Kidney capillary endothelial cell (primary cell): ENCODE measurements around the gene NUDT9.
"Not testable (repeated sequence)": the region's sequence is repeated elsewhere in the genome, so short reads cannot be mapped to it uniquely, and the experiment has no call there.

Experiments used
- DNase-seq: peaks from one replicate; pipeline ENCODE4 v3.0.0-alpha.2; 2018; ENCODE audit warnings: low spot score

NUDT9 gene

GRCh38 chr4:87409420-87409939, 12.9 kb upstream of the NUDT9 start:
- DNase-seq, result no peak

DNA sequence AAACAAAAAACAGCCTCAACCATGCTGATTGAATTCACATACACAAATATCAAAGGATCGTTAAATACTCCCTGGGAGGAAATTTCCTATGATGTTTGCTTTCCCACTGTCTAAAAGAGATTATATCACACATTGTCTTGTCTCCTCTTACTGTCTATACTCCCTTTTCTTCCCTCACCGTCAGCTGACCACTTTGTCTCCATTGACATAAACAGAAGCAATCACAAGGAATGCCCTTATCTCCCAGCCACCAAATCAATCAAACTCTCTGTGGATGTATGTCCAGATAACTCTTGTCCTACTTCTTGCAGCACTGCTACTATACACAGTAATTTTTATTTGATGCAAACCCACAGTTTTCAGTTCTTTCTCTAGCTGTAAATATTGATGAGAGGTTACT, 12.2 kb upstream of the NUDT9 start:
- DNase-seq, result no peak

GRCh38 chr4:87410679-87411078, 11.7 kb upstream of the NUDT9 start:
- DNase-seq, result no peak

GRCh38 chr4:87414816-87415215, 7.6 kb upstream of the NUDT9 start:
- DNase-seq, result no peak

DNA sequence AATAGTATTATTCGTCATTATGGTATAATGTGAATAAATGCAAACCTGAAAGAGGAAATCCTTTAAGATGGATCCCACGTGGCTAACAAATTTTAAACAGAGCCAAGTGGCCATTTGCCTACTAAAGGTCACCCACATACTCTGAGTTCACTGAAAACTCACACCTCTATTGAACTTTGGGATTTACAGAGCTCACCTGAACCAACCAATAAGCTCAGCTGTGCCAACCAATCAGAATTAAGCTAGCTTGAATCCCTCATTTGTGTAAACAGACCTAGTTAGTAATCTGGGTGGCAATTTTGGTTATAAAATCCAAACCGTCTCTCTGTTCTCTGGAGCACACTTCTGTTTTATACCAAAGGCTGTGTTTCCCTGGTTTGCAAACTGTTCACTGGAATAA, 5.4 kb upstream of the NUDT9 start:
- DNase-seq, result no peak

- not testable (repeated sequence) for DNase-seq
These were observed 4.0 kb upstream of the NUDT9 start for GRCh38 chr4:87418410-87418809.

DNA sequence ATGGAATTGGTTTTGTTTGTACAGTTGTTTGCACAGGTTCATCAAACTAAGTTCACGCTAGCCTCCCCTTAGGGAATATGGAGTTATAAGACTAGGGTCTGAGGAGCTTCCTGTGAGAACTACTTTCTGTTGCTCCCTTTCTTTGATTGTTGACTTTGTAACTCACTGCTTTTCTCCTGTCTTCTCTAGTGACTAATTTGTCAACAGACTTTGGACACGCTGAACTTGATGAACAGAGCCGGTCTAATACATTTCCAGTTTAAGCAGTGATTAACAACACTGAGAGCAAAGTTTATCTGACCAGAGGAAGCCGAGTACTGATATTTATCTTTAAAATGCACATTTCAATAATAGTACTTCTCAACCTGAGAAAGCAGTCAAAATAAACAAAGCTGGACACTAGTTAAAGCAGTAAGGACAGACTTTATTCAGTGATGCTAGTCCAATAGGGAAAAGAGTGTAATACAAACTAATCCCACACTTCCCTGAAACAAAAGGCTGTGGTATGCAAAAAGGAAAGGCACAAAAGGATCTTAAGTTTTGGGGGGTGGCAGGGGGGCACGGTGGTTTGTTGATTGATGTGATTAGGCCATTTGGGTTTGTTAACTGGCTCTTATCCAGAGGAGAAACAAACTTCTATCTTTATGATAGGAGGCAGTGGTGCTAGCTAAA, 2.7 kb upstream of the NUDT9 start:
- DNase-seq, result no peak

- no peak for DNase-seq
These were observed 2.0 kb upstream of the NUDT9 start for GRCh38 chr4:87420276-87420830.

GRCh38 chr4:87423317-87424098, 1.1 kb downstream of the NUDT9 start:
- DNase-seq, result no peak

- not testable (repeated sequence) for DNase-seq
These were observed 1.7 kb downstream of the NUDT9 start for GRCh38 chr4:87424099-87424543.

GRCh38 chr4:87425711-87426110, 3.3 kb downstream of the NUDT9 start:
- DNase-seq, result no peak

DNA sequence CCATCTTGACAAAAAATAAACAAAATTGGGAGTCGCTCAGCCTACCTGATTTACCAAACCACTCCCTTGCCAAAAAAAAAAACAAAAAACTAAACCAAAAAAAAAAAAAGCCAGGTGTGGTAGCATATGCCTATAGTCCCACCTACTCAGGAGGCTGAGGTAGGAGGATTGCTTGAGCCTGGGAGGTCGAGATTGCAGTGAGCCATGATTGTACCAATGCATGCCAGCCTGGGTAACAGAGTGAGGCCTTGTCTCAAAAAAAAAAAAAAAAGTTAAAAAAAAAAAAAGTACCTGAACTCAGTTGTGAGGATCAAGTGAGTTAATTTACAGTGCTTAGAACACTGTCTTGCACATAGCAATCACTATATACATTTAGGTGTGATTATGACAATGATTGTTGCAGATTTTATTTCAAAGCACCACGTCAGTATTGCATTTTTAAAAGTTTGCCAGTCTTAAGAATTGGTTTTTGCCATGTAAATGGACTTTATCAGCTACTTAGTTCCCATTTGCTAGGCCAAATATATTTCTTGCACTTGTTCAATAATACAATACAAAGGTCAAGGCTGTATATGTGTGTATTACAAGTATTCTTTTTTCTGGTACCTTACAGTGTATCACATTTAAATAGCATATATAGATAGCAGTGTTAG, 4.6 kb downstream of the NUDT9 start:
- DNase-seq, result no peak

DNA sequence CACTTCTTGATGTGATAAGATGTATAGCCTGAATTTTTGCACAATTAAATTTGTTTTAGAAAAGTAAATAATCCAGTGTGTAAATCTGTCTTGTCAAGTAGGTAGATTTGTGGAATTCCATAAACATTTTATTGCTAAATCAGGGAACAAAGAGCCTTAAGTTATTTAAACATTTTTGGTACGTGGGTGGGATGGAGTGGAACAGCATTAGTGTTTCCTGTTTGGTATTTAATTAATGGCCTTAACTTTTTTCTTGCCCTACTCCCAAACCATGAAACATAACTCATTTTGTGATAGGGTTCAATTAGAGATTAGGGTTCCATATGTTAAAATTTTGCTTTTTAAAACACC, 5.1 kb downstream of the NUDT9 start:
- DNase-seq, result no peak

GRCh38 chr4:87428979-87429378, 6.6 kb downstream of the NUDT9 start:
- no peak for DNase-seq

- no peak for DNase-seq
These were observed 7.7 kb downstream of the NUDT9 start for GRCh38 chr4:87430038-87430437.

DNA sequence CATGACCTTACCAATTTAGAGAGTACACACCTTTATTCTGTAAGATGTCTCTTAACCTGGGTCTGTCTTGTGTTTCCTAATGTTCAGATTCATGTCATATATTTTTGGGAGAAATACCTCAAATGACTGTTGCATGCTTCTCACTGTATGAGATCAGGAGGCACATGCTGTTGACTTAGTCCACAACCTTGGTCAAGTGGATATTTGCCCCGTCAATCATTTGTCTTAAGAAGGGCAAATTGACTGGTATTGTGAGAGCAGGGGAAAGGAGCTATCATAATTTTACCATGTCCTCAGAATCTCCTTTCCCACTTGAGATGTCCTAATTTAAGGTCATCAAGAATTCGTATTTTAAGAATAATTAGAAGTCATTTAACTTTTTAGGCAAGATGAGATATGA, 11.0 kb downstream of the NUDT9 start:
- DNase-seq, result no peak

DNA sequence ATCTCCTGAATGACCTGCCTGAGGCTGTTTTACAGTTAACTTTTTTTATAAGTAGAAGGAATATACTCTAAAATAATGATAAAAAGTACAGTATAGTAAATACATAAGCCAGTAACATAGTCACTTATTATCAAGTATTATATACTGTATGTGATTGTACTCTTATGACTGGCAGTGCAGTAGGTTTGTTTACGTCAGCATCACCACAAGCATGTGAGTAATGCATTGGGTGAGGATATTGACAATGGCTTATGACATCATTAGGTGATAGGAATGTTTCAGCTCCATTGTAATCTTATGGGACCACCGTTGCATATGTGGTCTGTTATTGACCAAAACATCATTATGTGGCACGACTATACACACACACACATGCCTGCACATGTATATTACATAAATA, 20.5 kb downstream of the NUDT9 start:
- DNase-seq, result no peak

GRCh38 chr4:87444741-87445140, 22.4 kb downstream of the NUDT9 start:
- no peak for DNase-seq

- DNase-seq, result no peak
These were observed 23.6 kb downstream of the NUDT9 start for GRCh38 chr4:87445964-87446363.

- DNase-seq, result not testable (repeated sequence)
These were observed 24.0 kb downstream of the NUDT9 start for GRCh38 chr4:87446375-87446774.

GRCh38 chr4:87451537-87451936, 29.2 kb downstream of the NUDT9 start:
- DNase-seq, result no peak

- DNase-seq, result no peak
These were observed 36.5 kb downstream of the NUDT9 start for GRCh38 chr4:87458913-87459312.

DNA sequence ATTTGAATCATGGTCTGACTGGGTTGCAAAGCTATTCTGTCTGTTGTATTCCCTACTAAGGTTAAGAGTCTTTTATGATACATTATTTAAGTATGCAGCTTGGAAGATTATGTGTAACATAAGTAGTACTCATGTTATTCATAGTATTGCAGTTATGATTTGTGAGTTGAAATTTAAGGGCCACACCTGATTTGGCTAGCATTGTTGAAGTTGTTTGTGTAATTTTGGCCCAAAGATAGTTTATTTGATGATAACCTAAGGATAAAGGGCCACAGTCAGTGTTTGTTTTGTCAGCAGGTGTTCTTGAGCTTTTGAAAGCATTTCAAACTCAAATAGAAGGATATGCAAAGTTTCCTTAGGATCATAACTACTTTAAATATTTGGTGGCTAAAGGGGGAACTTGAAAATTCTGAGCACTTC, 38.9 kb downstream of the NUDT9 start:
- no peak for DNase-seq
